ENCODE measurements around the gene ENTR1. TPM values are rescaled to one million over a fixed set of nuclear protein-coding genes. Genes with fewer than 3 reads are reported as not detected.
A peak's percentile ranks its signal among the peaks of the same experiment; 100 is the strongest.

The ENTR1 gene
- total and polyA plus RNA-seq, 2 of the 13 experiments (the other 11 are each of a cell fraction or from before 2014, with no cell fraction given) = 70.1 to 76.4 TPM

DNA sequence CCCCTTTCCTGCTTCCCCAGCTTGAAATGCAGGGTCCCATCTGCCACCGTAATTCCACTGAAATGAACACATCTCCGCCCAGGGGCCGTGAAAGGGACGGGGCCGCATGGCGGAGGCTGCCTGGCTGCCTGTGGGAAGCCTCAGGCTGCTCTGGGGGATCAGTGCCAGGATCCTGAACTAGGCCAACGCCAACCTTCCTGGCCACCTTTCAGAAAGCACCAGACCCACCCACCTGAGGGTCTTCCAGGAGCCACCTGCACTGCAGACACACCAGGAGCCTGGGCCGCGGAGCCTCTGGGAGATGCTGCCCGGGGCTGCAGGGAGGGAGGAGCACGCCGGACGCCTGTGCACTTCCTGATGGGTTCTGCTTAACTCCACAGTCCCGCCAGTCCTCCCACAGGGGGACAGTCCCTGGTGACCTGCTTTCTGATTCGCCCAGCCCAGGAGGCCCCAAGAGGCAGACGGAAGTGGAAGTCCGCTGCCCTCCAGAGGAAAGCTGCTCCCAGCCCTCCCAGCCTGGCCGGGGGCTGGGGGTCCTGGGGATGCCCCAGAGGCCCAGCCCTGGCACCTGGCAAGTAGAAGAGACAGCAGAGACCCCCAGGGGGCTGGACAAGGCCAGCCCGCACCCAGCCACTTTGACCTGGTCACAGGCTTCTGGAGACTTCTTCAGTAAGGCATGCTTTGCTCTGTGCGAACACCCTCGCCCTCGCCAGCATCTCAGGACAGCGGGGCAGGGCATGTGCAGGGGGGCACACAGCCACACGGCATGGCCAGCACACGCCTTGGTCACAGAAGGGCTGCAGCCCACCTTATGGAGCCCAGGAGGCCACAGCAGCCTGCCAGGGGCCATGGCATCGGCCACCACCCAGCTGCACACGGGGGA, 36.9 kb downstream of the ENTR1 start, which contains the start of gene CARD9 (continued):
- no peak for TF ChIP-seq SOX6 (IDR thresholded peaks at IDR 0.05)
- peak; percentile 23; the same call in 1 of the 2 replicates for TF ChIP-seq SOX6 (CRISPR knock-in tag; IDR thresholded peaks at IDR 0.05)
- TF ChIP-seq ZNF331 (CRISPR knock-in tag; IDR thresholded peaks at IDR 0.05) = 0 out of 2 replicates have a peak, but pooled peaks have one; percentile 10
- TF ChIP-seq RXRA (CRISPR knock-in tag; IDR thresholded peaks at IDR 0.05) = 0 out of 2 replicates have a peak, but pooled peaks have one; percentile 23
- TF ChIP-seq ZMAT3 (CRISPR knock-in tag; conservative IDR thresholded peaks at IDR 0.05) = 0 out of 2 replicates have a peak, but pooled peaks have one; percentile 3
- TF ChIP-seq MBNL3 (CRISPR knock-in tag; conservative IDR thresholded peaks at IDR 0.05) = no peak
- TF ChIP-seq, protein P1, sequence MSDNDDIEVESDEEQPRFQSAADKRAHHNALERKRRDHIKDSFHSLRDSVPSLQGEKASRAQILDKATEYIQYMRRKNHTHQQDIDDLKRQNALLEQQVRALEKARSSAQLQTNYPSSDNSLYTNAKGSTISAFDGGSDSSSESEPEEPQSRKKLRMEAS (IDR thresholded peaks at IDR 0.05) = peak; percentile 52; the same call in 1 of the 2 replicates
- TF ChIP-seq KDM5B (CRISPR knock-in tag; IDR thresholded peaks at IDR 0.05; ENCODE audit: borderline replicate concordance) = 0 out of 2 replicates have a peak, but pooled peaks have one; percentile 30
- TF ChIP-seq HOXA3 (CRISPR knock-in tag; IDR thresholded peaks at IDR 0.05) = peak; percentile 66; the same call in 1 of the 2 replicates
- peak; percentile 24 for TF ChIP-seq YEATS4 (CRISPR knock-in tag; IDR thresholded peaks at IDR 0.05; ENCODE audit: borderline replicate concordance)
- TF ChIP-seq ZNF747 (CRISPR knock-in tag; IDR thresholded peaks at IDR 0.05; ENCODE audit: borderline replicate concordance) = 0 out of 2 replicates have a peak, but pooled peaks have one; percentile 10
- TF ChIP-seq, protein P2, sequence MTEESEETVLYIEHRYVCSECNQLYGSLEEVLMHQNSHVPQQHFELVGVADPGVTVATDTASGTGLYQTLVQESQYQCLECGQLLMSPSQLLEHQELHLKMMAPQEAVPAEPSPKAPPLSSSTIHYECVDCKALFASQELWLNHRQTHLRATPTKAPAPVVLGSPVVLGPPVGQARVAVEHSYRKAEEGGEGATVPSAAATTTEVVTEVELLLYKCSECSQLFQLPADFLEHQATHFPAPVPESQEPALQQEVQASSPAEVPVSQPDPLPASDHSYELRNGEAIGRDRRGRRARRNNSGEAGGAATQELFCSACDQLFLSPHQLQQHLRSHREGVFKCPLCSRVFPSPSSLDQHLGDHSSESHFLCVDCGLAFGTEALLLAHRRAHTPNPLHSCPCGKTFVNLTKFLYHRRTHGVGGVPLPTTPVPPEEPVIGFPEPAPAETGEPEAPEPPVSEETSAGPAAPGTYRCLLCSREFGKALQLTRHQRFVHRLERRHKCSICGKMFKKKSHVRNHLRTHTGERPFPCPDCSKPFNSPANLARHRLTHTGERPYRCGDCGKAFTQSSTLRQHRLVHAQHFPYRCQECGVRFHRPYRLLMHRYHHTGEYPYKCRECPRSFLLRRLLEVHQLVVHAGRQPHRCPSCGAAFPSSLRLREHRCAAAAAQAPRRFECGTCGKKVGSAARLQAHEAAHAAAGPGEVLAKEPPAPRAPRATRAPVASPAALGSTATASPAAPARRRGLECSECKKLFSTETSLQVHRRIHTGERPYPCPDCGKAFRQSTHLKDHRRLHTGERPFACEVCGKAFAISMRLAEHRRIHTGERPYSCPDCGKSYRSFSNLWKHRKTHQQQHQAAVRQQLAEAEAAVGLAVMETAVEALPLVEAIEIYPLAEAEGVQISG (CRISPR knock-in tag; IDR thresholded peaks at IDR 0.05) = peak; percentile 67; the same call in 1 of the 2 replicates
- no peak for TF ChIP-seq JUNB (CRISPR knock-in tag; IDR thresholded peaks at IDR 0.05; ENCODE audit: borderline replicate concordance)
- TF ChIP-seq CHD2 (IDR thresholded peaks at IDR 0.05; ENCODE audit: low read depth, low read length) = no peak
- TF ChIP-seq, protein P3, sequence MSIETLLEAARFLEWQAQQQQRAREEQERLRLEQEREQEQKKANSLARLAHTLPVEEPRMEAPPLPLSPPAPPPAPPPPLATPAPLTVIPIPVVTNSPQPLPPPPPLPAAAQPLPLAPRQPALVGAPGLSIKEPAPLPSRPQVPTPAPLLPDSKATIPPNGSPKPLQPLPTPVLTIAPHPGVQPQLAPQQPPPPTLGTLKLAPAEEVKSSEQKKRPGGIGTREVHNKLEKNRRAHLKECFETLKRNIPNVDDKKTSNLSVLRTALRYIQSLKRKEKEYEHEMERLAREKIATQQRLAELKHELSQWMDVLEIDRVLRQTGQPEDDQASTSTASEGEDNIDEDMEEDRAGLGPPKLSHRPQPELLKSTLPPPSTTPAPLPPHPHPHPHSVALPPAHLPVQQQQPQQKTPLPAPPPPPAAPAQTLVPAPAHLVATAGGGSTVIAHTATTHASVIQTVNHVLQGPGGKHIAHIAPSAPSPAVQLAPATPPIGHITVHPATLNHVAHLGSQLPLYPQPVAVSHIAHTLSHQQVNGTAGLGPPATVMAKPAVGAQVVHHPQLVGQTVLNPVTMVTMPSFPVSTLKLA (IDR thresholded peaks at IDR 0.05) = no peak
- peak; percentile 52 for TF ChIP-seq AGO2 (optimal IDR thresholded peaks at IDR 0.05; ENCODE audit: low read depth, low read length)
- 0 out of 2 replicates have a peak, but pooled peaks have one; percentile 53 for TF ChIP-seq MEIS2 (CRISPR knock-in tag; IDR thresholded peaks at IDR 0.05)
- 0 out of 2 replicates have a peak, but pooled peaks have one; percentile 38 for TF ChIP-seq ZNF766 (CRISPR knock-in tag; IDR thresholded peaks at IDR 0.05; ENCODE audit: borderline replicate concordance)
- peak; percentile 45; the same call in 1 of the 2 replicates for TF ChIP-seq MAF1 (CRISPR knock-in tag; IDR thresholded peaks at IDR 0.05; ENCODE audit: borderline replicate concordance)
- TF ChIP-seq ZNF263 (CRISPR knock-in tag; IDR thresholded peaks at IDR 0.05) = peak; percentile 99
- TF ChIP-seq, protein P4, sequence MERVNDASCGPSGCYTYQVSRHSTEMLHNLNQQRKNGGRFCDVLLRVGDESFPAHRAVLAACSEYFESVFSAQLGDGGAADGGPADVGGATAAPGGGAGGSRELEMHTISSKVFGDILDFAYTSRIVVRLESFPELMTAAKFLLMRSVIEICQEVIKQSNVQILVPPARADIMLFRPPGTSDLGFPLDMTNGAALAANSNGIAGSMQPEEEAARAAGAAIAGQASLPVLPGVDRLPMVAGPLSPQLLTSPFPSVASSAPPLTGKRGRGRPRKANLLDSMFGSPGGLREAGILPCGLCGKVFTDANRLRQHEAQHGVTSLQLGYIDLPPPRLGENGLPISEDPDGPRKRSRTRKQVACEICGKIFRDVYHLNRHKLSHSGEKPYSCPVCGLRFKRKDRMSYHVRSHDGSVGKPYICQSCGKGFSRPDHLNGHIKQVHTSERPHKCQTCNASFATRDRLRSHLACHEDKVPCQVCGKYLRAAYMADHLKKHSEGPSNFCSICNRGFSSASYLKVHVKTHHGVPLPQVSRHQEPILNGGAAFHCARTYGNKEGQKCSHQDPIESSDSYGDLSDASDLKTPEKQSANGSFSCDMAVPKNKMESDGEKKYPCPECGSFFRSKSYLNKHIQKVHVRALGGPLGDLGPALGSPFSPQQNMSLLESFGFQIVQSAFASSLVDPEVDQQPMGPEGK (CRISPR knock-in tag; IDR thresholded peaks at IDR 0.05) = peak; percentile 63
- peak; percentile 14; the same call in 1 of the 2 replicates for TF ChIP-seq ZNF598 (CRISPR knock-in tag; IDR thresholded peaks at IDR 0.05; ENCODE audit: borderline replicate concordance)
- TF ChIP-seq CBFB (CRISPR knock-in tag; IDR thresholded peaks at IDR 0.05) = 0 out of 2 replicates have a peak, but pooled peaks have one; percentile 22

All from HepG2 (cell line).